Stimulated activated CD4-positive, alpha-beta T cell treated with anti-CD3 and anti-CD28 coated beads, Interleukin-4, amount 100 ng/mL, for 4 hours (primary cell): Measurements from ENCODE around the gene AQP3.
"Not testable (repeated sequence)": the region's sequence is repeated elsewhere in the genome, so short reads cannot be mapped to it uniquely, and the experiment has no call there.

ENCODE experiments used
- DNase-seq, 2 experiments: peaks; one replicate each; pipeline ENCODE4 v3.0.0-alpha.2; 2020

The AQP3 gene

GRCh38 chr9:33464045-33464636 lies 16.7 kb upstream of the AQP3 start:
- no peak for DNase-seq

- DNase-seq, result no peak
Observed at GRCh38 chr9:33463151-33463550, 15.8 kb upstream of the AQP3 start.

- DNase-seq, result no peak
Observed at GRCh38 chr9:33461492-33461891, 14.1 kb upstream of the AQP3 start.

- DNase-seq, result no peak
Observed at GRCh38 chr9:33460854-33461253, 13.5 kb upstream of the AQP3 start.

- no peak for DNase-seq
Observed at GRCh38 chr9:33459115-33459514, 11.7 kb upstream of the AQP3 start.

- DNase-seq, result peak; percentile 52 to 84
Observed at GRCh38 chr9:33458444-33458843, 11.1 kb upstream of the AQP3 start.

GRCh38 chr9:33455945-33456344 lies 8.6 kb upstream of the AQP3 start:
- DNase-seq, result peak in 1 of 2 experiments; percentile 22

- not testable (repeated sequence) for DNase-seq
Observed at GRCh38 chr9:33455456-33455855, 8.1 kb upstream of the AQP3 start.

GRCh38 chr9:33454661-33455026 lies 7.3 kb upstream of the AQP3 start:
- not testable (repeated sequence) for DNase-seq

GRCh38 chr9:33453999-33454660 lies 6.7 kb upstream of the AQP3 start:
- DNase-seq, result no peak

GRCh38 chr9:33453286-33453860 lies 6.0 kb upstream of the AQP3 start:
- DNase-seq, result no peak

- DNase-seq, result peak; percentile 50 to 54
Observed at GRCh38 chr9:33452828-33453271, 5.5 kb upstream of the AQP3 start.

- DNase-seq, result no peak
Observed at GRCh38 chr9:33450621-33451146, 3.3 kb upstream of the AQP3 start.

GRCh38 chr9:33449715-33450114 lies 2.3 kb upstream of the AQP3 start:
- no peak for DNase-seq

- DNase-seq, result no peak
Observed at GRCh38 chr9:33447799-33448553, 583 bp upstream of the AQP3 start.

- peak in 1 of 2 experiments; percentile 44 for DNase-seq
Observed at GRCh38 chr9:33446240-33446945, 1.0 kb downstream of the AQP3 start.

GRCh38 chr9:33445389-33446239 lies 1.8 kb downstream of the AQP3 start:
- DNase-seq, result peak in 1 of 2 experiments; percentile 20

GRCh38 chr9:33443464-33444154 lies 3.8 kb downstream of the AQP3 start:
- DNase-seq, result no peak

- DNase-seq, result no peak
Observed at GRCh38 chr9:33443047-33443446, 4.3 kb downstream of the AQP3 start.

- DNase-seq, result no peak
Observed at GRCh38 chr9:33442125-33442524, 5.3 kb downstream of the AQP3 start.

- DNase-seq, result no peak
Observed at GRCh38 chr9:33440609-33441008, 6.8 kb downstream of the AQP3 start.
